ENCODE data around the gene AIF1L.
"Not testable (repeated sequence)": the region's sequence is repeated elsewhere in the genome, so short reads cannot be mapped to it uniquely, and the experiment has no call there.

Gene AIF1L

GRCh38 chr9:131148966-131149687 is 52.8 kb downstream of the AIF1L start:
- H3K27ac ChIP-seq (ENCODE audit: low read depth, low read length, severe bottlenecking): no peak overlapping the region
- H3K4me1 ChIP-seq (ENCODE audit: control insufficient read depth, insufficient read depth, low read length, poor library complexity, severe bottlenecking): no peaks in the 10 kb centered on the region
- H3K4me3 ChIP-seq (ENCODE audit: extremely low read depth, insufficient read depth, low read length, poor library complexity, severe bottlenecking): no peak overlapping the region
- no peaks in the 10 kb centered on the region for H3K9me3 ChIP-seq (ENCODE audit: control insufficient read depth, low read length)
- 77 to 81% methylated on average over 3 to 5 of the region's 7 CpGs for WGBS, 2 experiments (ENCODE audit: insufficient coverage in 2 of 2)
- peaks cover 98% of the 10 kb centered on the region for H3K36me3 ChIP-seq (ENCODE audit: control insufficient read depth, insufficient read depth, low read length)

DNA sequence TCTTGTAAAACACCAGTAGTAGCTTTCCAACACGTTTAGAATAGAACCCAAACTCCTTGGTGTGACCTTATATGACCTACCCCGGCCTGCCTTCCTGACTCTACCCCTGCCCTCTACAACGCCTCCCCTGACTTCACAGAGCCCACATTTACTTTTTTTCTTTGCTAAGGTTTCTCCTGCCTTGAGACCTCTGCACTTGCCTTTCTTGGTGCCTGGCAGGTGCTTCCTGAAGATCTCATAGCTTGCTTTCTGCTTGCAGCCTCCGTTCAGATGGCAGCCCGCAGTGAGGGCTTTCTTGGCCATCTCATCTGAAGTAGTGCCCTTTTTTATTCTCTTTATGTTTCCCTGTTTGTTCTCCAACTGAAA is 53.3 kb downstream of the AIF1L start:
- H3K4me3 ChIP-seq (ENCODE audit: extremely low read depth, insufficient read depth, low read length, poor library complexity, severe bottlenecking): no peak overlapping the region
- no peaks in the 10 kb centered on the region for H3K4me1 ChIP-seq (ENCODE audit: control insufficient read depth, insufficient read depth, low read length, poor library complexity, severe bottlenecking)
- no peak overlapping the region for H3K27ac ChIP-seq (ENCODE audit: low read depth, low read length, severe bottlenecking)
- no peaks in the 10 kb centered on the region for H3K9me3 ChIP-seq (ENCODE audit: control insufficient read depth, low read length)
- H3K36me3 ChIP-seq (ENCODE audit: control insufficient read depth, insufficient read depth, low read length): peaks cover 98% of the 10 kb centered on the region
- WGBS, 2 experiments (ENCODE audit: insufficient coverage in 2 of 2): 81 to 82% methylated on average over 4 to 5 of the region's 5 CpGs

DNA sequence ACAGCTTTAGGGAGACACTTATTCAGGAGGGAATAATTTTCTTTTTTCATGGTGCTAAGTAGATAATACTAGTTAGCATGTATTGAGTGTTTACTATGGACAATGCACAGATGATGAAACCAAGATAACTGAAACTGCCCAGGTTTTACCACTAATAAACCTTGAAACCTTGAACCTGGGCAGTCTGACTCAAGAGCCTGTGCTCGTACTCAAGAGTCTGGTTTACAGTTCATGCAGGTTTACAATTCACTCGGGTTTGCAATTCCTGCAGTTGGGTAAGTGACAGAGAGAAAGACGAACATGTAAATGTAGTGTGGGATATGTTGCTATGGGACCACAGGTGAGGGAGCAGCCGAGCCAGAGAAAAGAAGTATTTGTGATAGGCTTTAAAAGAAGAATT is 57.3 kb downstream of the AIF1L start:
- Histone ChIP-seq H3K9me3 (ENCODE audit: control insufficient read depth, low read length) (no peaks in the 10 kb centered on the region), H3K4me3 (ENCODE audit: extremely low read depth, insufficient read depth, low read length, poor library complexity, severe bottlenecking) (no peak overlapping the region), H3K4me1 (ENCODE audit: control insufficient read depth, insufficient read depth, low read length, poor library complexity, severe bottlenecking) (no peaks in the 10 kb centered on the region), H3K36me3 (ENCODE audit: control insufficient read depth, insufficient read depth, low read length) (peaks cover 79% of the 10 kb centered on the region), H3K27ac (ENCODE audit: low read depth, low read length, severe bottlenecking) (no peak overlapping the region)
- 93 to 94% methylated on average over 4 of the region's 4 CpGs for WGBS, 2 experiments (ENCODE audit: insufficient coverage in 2 of 2)

DNA sequence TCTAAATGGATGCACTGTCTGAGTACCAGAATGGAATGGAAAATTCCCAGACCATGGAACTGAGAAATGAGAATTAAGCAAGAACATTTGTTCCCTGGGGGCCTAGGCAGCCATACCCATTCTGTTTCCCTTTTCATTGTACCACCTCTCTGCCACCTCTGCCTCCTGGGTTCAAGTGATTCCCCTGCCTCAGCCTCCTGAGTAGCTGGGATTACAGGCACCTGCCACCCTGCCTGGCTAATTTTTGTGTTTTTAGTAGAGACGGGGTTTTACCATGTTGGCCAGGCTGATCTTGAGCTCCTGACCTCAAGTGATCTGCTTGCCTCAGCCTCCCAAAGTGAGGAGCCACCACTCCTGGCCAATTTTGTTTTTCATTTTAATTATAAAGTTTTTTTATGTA is 62.3 kb downstream of the AIF1L start:
- WGBS, 2 experiments (ENCODE audit: insufficient coverage in 2 of 2): 86% methylated on average over 1 of the region's 1 CpG; no CpG with 5 or more reads in 1 of the 2 experiments
- not testable (repeated sequence) for H3K4me1 ChIP-seq (ENCODE audit: control insufficient read depth, insufficient read depth, low read length, poor library complexity, severe bottlenecking); H3K9me3 ChIP-seq (ENCODE audit: control insufficient read depth, low read length); H3K4me3 ChIP-seq (ENCODE audit: extremely low read depth, insufficient read depth, low read length, poor library complexity, severe bottlenecking); H3K27ac ChIP-seq (ENCODE audit: low read depth, low read length, severe bottlenecking)
- H3K36me3 ChIP-seq (ENCODE audit: control insufficient read depth, insufficient read depth, low read length): peaks cover 73% of the 10 kb centered on the region

GRCh38 chr9:131160416-131161112 is 64.2 kb downstream of the AIF1L start:
- 100% methylated on average over 1 of the region's 1 CpG for WGBS, 2 experiments (ENCODE audit: insufficient coverage in 2 of 2)
- Histone ChIP-seq H3K27ac (ENCODE audit: low read depth, low read length, severe bottlenecking) (no peak overlapping the region), H3K4me3 (ENCODE audit: extremely low read depth, insufficient read depth, low read length, poor library complexity, severe bottlenecking) (no peak overlapping the region), H3K9me3 (ENCODE audit: control insufficient read depth, low read length) (no peaks in the 10 kb centered on the region), H3K36me3 (ENCODE audit: control insufficient read depth, insufficient read depth, low read length) (peaks cover 79% of the 10 kb centered on the region), H3K4me1 (ENCODE audit: control insufficient read depth, insufficient read depth, low read length, poor library complexity, severe bottlenecking) (no peaks in the 10 kb centered on the region)

DNA sequence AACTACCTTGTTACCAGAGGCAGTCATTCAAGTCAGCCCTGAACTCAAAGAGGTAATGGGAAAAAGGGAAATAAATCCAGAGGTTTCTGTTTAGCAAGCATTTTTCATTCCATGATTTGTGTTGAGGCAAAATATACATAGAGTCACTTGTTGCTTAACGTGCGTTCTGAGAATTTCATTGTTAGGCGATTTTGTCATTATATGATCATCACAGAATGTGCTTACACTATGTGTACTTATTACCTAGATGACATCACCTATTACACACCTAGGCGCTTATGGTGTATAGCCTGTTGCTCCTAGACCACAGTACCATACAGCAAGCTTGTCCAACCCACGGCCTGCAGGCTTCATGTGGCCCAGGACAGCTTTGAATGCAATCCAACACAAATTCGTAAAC is 65.3 kb downstream of the AIF1L start:
- peaks cover 80% of the 10 kb centered on the region for H3K36me3 ChIP-seq (ENCODE audit: control insufficient read depth, insufficient read depth, low read length)
- H3K9me3 ChIP-seq (ENCODE audit: control insufficient read depth, low read length): no peaks in the 10 kb centered on the region
- H3K4me1 ChIP-seq (ENCODE audit: control insufficient read depth, insufficient read depth, low read length, poor library complexity, severe bottlenecking): no peaks in the 10 kb centered on the region
- no peak overlapping the region for H3K27ac ChIP-seq (ENCODE audit: low read depth, low read length, severe bottlenecking)
- H3K4me3 ChIP-seq (ENCODE audit: extremely low read depth, insufficient read depth, low read length, poor library complexity, severe bottlenecking): no peak overlapping the region
- 85% methylated on average over 2 of the region's 6 CpGs; no CpG with 5 or more reads in 1 of the 2 experiments for WGBS, 2 experiments (ENCODE audit: insufficient coverage in 2 of 2)

GRCh38 chr9:131162886-131163285 is 66.6 kb downstream of the AIF1L start:
- Histone ChIP-seq H3K4me1 (ENCODE audit: control insufficient read depth, insufficient read depth, low read length, poor library complexity, severe bottlenecking) (no peaks in the 10 kb centered on the region), H3K27ac (ENCODE audit: low read depth, low read length, severe bottlenecking) (no peak overlapping the region), H3K36me3 (ENCODE audit: control insufficient read depth, insufficient read depth, low read length) (peaks cover 76% of the 10 kb centered on the region), H3K4me3 (ENCODE audit: extremely low read depth, insufficient read depth, low read length, poor library complexity, severe bottlenecking) (no peak overlapping the region), H3K9me3 (ENCODE audit: control insufficient read depth, low read length) (no peaks in the 10 kb centered on the region)
- WGBS, 2 experiments (ENCODE audit: insufficient coverage in 2 of 2): 97 to 98% methylated on average over 3 to 4 of the region's 4 CpGs

- Histone ChIP-seq H3K36me3 (ENCODE audit: control insufficient read depth, insufficient read depth, low read length) (peaks cover 56% of the 10 kb centered on the region), H3K4me3 (ENCODE audit: extremely low read depth, insufficient read depth, low read length, poor library complexity, severe bottlenecking) (no peak overlapping the region), H3K27ac (ENCODE audit: low read depth, low read length, severe bottlenecking) (no peak overlapping the region), H3K4me1 (ENCODE audit: control insufficient read depth, insufficient read depth, low read length, poor library complexity, severe bottlenecking) (no peaks in the 10 kb centered on the region), H3K9me3 (ENCODE audit: control insufficient read depth, low read length) (no peaks in the 10 kb centered on the region)
Measured at GRCh38 chr9:131165523-131165922, 69.2 kb downstream of the AIF1L start.

- Histone ChIP-seq H3K27ac (ENCODE audit: low read depth, low read length, severe bottlenecking) (no peak overlapping the region), H3K4me1 (ENCODE audit: control insufficient read depth, insufficient read depth, low read length, poor library complexity, severe bottlenecking) (no peaks in the 10 kb centered on the region), H3K36me3 (ENCODE audit: control insufficient read depth, insufficient read depth, low read length) (peaks cover 44% of the 10 kb centered on the region), H3K9me3 (ENCODE audit: control insufficient read depth, low read length) (no peaks in the 10 kb centered on the region), H3K4me3 (ENCODE audit: extremely low read depth, insufficient read depth, low read length, poor library complexity, severe bottlenecking) (no peak overlapping the region)
- 94 to 95% methylated on average over 4 of the region's 6 CpGs for WGBS, 2 experiments (ENCODE audit: insufficient coverage in 2 of 2)
Measured at GRCh38 chr9:131167146-131167692, 70.9 kb downstream of the AIF1L start.

DNA sequence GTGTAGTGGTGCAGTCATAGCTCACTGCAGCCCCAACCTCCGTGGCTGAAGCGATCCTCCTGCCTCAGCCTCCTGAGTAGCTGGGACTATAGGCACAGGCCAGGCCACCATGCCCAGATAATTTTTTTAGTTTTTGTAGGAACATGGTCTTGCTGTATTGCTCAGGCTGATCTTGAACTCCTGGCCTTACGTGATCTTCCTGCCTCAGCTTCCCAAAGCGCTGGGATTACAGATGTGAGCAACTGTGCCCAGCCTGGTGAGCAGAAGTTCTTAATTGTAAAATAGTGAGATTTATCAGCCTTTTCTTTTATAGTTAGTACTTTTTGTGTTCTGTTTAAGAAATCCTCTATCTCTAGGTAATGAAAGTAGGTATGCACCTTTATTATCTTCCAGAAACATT is 71.6 kb downstream of the AIF1L start:
- Histone ChIP-seq H3K4me1 (ENCODE audit: control insufficient read depth, insufficient read depth, low read length, poor library complexity, severe bottlenecking) (no peaks in the 10 kb centered on the region), H3K9me3 (ENCODE audit: control insufficient read depth, low read length) (no peaks in the 10 kb centered on the region), H3K36me3 (ENCODE audit: control insufficient read depth, insufficient read depth, low read length) (peaks cover 39% of the 10 kb centered on the region), H3K4me3 (ENCODE audit: extremely low read depth, insufficient read depth, low read length, poor library complexity, severe bottlenecking) (no peak overlapping the region), H3K27ac (ENCODE audit: low read depth, low read length, severe bottlenecking) (no peak overlapping the region)
- 91 to 100% methylated on average over 3 to 4 of the region's 4 CpGs for WGBS, 2 experiments (ENCODE audit: insufficient coverage in 2 of 2)
